Rectal smooth muscle tissue (tissue), 1 donor: ENCODE results near the gene OSBPL3.

Source experiments
- H3K27ac ChIP-seq: one replicate; pipeline ENCODE4 v1.7.0; 2013; ENCODE audit warnings: low read depth, low read length, inconsistent platforms
- H3K27me3 ChIP-seq: one replicate; pipeline ENCODE4 v1.7.0; 2013; ENCODE audit warnings: low read length; ENCODE audit not compliant: control insufficient read depth, insufficient read depth
- H3K36me3 ChIP-seq: one replicate; pipeline ENCODE4 v1.7.0; 2013; ENCODE audit warnings: low read length; ENCODE audit not compliant: control insufficient read depth, insufficient read depth
- H3K4me1 ChIP-seq: one replicate; pipeline ENCODE4 v1.7.0; 2013; ENCODE audit warnings: low read length; ENCODE audit not compliant: control insufficient read depth, insufficient read depth
- H3K4me3 ChIP-seq: one replicate; pipeline ENCODE4 v1.7.0; 2013; ENCODE audit warnings: low read length
- H3K9ac ChIP-seq: one replicate; pipeline ENCODE4 v1.7.0; 2013; ENCODE audit warnings: low read length

The OSBPL3 gene

DNA sequence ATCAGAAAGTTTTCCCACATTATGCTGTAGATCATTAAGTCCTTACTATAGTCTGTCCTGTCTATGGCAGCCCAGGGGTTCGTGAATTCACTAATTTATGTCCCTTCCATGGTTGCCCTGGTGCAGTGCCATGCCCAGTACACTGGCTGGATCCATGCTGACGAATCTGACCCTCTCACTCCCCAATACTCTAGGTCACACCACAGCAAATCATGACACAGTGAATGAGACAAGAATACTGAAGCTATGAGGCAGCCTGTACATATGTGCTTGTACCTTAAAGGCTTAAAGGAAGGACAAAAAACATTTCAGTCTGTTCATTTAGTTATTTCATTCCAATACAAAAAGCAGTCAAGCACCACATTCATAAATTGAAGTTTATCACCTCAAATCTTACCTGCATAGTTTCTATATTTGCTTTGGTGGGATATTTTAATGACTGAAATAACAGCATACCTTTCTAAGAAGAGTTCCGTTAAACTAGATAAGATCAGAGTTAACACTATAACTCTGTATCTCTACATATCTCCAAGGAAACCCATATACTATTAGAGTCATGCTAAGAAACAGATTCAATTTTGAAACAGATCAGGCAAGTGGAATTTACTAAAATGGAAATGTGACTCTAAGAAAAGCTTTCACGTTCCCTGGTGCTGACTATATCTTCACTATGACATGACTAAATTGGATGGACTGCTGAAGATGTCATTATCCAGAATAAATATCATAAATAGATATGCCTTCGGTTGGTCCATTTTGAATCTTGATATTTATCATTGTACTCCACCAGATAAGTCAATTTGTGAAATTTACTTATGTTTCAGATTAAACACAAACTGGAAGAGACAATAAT is 36.7 kb downstream of the OSBPL3 start:
- H3K36me3 ChIP-seq, result no peaks in the 10 kb centered on the region
- no peaks in the 10 kb centered on the region for H3K4me1 ChIP-seq
- no peak overlapping the region for H3K4me3 ChIP-seq
- H3K9ac ChIP-seq, result no peak overlapping the region
- H3K27ac ChIP-seq, result no peak overlapping the region
- no peaks in the 10 kb centered on the region for H3K27me3 ChIP-seq

- H3K4me1 ChIP-seq, result no peaks in the 10 kb centered on the region
- H3K27me3 ChIP-seq, result no peaks in the 10 kb centered on the region
- H3K4me3 ChIP-seq, result no peak overlapping the region
These were observed 37.8 kb downstream of the OSBPL3 start for GRCh38 chr7:24942226-24942625.

DNA sequence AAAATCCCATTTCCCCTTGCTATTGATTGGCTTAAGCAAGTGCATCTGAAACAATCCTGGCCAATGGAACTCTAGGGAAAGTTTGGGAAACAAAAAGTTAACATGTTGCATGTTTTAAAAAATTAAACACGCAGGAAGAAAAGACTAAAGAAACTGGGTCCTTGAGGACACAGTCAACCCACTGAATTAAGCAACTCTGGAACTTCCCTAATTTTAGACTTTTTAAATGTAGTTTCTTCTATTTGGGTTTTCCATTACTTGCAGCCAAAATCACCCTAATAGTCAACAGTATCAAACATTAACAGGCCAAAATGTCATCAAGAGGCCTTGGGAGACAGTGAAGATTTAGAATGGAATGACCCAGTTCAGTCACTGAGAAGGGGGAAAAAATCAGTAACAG is 40.6 kb downstream of the OSBPL3 start:
- Histone ChIP-seq H3K27me3 (no peaks in the 10 kb centered on the region), H3K36me3 (no peaks in the 10 kb centered on the region), H3K4me3 (no peak overlapping the region), H3K9ac (no peak overlapping the region), H3K4me1 (no peaks in the 10 kb centered on the region), H3K27ac (no peak overlapping the region)

More at GRCh38 chr7:24942226-24942625, 37.8 kb downstream of the OSBPL3 start:
- H3K36me3 ChIP-seq, result no peaks in the 10 kb centered on the region
- no peak overlapping the region for H3K27ac ChIP-seq
- no peak overlapping the region for H3K9ac ChIP-seq

DNA sequence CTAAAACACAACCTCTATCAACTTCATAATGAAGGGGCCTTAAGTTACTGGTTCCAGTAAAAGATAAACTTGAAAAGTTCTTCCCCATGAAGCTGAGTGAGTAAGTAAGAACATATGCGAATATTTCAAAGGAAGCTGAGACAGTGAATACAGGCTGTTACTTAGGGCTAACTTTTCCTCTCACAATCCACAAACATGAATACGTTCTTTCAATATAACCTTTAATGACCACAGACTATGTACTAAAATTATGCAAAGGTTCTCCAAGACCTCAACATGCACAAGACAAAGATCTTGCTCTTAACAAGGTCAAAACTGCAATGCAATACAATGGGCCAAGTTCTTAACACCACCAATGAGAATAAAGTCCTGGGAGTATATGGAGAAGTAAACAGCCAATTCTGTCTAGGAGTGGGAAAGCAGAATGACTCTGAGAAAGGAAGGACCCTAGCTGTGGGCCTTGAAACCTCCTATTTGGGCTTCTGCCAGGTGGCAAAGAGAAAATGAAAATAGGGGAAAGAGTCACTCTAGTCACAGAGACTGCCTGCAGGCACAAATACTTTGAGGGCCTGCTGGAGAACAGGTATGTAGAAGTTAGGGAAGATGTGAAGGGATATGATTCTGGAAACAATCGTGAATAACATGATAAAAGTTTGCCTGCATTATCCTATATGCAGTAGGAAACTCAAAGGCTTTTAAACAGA is 43.7 kb downstream of the OSBPL3 start:
- Histone ChIP-seq H3K4me1 (no peaks in the 10 kb centered on the region), H3K27ac (no peak overlapping the region), H3K9ac (no peak overlapping the region), H3K4me3 (no peak overlapping the region), H3K36me3 (no peaks in the 10 kb centered on the region), H3K27me3 (no peaks in the 10 kb centered on the region)

GRCh38 chr7:24933298-24933697 is 46.7 kb downstream of the OSBPL3 start:
- H3K4me1 ChIP-seq, result no peaks in the 10 kb centered on the region
- no peak overlapping the region for H3K4me3 ChIP-seq
- H3K27me3 ChIP-seq, result no peaks in the 10 kb centered on the region
- no peak overlapping the region for H3K9ac ChIP-seq
- no peaks in the 10 kb centered on the region for H3K36me3 ChIP-seq
- no peak overlapping the region for H3K27ac ChIP-seq

GRCh38 chr7:24932815-24933214 is 47.2 kb downstream of the OSBPL3 start:
- no peaks in the 10 kb centered on the region for H3K36me3 ChIP-seq
- no peaks in the 10 kb centered on the region for H3K4me1 ChIP-seq
- H3K9ac ChIP-seq, result no peak overlapping the region
- no peaks in the 10 kb centered on the region for H3K27me3 ChIP-seq
- H3K4me3 ChIP-seq, result no peak overlapping the region
- H3K27ac ChIP-seq, result no peak overlapping the region

DNA sequence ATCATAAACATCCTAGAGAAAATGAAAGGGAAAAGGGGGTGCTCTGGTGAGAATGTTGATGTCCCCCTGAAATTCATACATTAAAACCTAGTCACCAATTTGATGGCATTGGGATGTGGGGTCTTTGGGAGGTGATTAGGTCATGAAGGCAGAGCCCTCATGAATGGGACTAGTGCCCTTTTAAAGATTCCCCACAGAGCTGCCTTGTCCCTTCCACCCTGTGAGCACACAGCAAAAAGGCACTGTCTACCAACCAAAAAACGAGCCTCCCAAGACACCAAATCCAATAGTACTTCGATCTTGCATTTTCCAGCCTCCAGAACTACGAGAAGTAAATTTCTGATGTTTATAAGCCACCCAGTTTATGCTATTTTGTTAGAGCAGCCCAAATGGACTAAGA is 47.6 kb downstream of the OSBPL3 start:
- H3K27me3 ChIP-seq, result no peaks in the 10 kb centered on the region
- H3K4me3 ChIP-seq, result no peak overlapping the region
- H3K36me3 ChIP-seq, result no peaks in the 10 kb centered on the region
- no peaks in the 10 kb centered on the region for H3K4me1 ChIP-seq
- H3K9ac ChIP-seq, result no peak overlapping the region
- no peak overlapping the region for H3K27ac ChIP-seq

DNA sequence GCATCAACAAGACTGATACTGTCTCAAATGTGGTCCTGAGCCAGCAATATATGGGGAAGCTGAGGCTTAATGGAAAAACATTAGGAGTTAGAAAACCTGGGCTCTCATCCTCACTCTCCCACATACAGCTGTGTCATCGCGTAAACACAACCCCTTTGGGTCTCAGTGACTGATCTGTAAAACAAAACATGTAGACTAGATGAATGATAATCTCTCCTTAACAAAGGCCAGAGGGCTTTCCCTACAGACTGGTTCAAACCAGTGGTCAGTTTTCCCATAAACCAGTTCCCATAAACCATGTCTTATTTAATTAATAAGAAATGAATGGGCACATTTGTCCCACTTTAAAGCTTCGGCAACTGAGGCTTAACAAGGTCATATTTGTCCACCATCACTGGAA is 48.1 kb downstream of the OSBPL3 start:
- H3K27me3 ChIP-seq, result no peaks in the 10 kb centered on the region

DNA sequence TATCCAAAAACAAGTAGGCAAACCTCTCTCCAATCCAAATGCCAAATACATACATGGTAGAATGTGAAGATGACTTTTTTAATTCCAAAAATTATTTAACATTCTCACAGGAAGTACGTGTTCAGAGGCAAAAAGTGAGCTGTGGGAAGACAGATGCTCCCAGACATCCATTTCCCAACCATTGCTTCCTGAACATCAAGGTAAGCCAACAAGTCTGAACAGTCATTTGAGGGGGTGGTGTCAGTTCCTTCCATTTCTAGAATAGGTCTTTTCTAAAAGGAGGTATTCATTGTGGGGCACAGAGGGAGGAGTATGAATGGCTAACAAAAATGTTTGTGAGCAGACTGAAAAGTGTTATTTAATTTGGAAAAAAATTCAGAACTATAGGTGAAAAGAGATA is 49.1 kb downstream of the OSBPL3 start:
- H3K4me3 ChIP-seq, result no peak overlapping the region
- H3K36me3 ChIP-seq, result no peaks in the 10 kb centered on the region
- no peak overlapping the region for H3K9ac ChIP-seq
- no peak overlapping the region for H3K27ac ChIP-seq
- no peaks in the 10 kb centered on the region for H3K27me3 ChIP-seq
- no peaks in the 10 kb centered on the region for H3K4me1 ChIP-seq

More for the DNA sequence above, 48.1 kb downstream of the OSBPL3 start:
- no peak overlapping the region for H3K27ac ChIP-seq
- no peaks in the 10 kb centered on the region for H3K4me1 ChIP-seq
- no peak overlapping the region for H3K9ac ChIP-seq
- H3K36me3 ChIP-seq, result no peaks in the 10 kb centered on the region
- H3K4me3 ChIP-seq, result no peak overlapping the region

DNA sequence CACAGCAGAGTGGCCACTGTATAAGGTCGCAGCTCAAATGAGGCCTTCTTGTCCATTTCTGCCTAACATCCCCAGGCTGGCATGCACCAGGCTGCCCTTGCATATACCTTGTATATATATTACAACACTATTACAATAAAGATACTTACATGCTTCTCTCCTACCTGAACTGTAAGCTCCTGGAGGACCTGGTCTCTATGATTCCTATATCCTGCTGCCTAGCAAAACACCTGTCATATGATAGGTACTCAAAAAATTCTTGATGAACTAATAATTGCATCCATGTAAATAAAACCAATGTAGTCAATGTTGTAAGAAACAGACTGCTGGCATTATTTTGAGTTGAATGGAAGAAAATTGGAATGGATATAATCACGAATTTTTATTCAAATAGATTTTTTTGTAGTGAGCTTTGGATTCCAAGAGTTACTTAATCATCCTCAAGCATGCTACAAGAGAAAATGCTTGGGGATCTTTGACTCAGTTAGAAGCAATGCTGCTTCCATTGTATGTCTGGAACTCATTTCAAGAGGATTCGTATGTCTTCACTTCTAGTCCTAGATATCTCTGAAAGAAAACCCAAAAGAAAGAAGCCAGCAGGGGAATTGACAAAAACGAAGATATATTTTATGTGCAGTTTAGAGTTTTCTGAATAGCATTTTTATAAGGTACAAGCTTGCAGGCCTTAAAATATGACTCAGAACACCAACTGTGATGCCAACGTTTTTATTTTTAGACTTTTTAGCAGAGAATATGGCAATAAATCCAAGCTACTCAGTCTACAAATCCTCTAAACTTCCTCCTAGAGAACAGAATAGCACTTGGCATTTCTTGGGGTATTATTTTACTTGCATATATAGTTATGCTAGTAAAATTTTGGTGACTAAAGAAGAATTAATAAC is 53.1 kb downstream of the OSBPL3 start:
- H3K27ac ChIP-seq, result no peak overlapping the region
- no peaks in the 10 kb centered on the region for H3K36me3 ChIP-seq

DNA sequence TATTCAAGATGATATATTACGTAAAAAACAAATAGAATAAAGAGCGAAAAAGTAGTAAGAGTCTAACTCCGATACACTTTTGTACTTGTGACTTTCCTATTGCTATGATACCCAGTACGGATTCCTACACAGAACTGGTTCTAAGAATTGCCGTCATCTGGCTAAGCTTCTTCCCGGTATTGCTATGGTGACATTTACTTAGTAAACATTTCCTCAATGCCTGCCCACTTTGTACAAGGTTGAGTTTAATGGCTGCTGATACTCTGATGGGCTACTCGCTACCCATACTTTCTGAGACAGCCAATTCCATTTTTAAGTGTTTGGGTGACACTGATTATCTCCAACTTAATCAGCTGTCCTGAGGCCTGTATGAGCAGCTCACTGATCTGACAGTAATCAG is 55.6 kb downstream of the OSBPL3 start:
- Histone ChIP-seq H3K4me1 (peaks cover 3% of the 10 kb centered on the region), H3K27ac (peak overlapping the region; percentile 63), H3K27me3 (no peaks in the 10 kb centered on the region), H3K4me3 (no peak overlapping the region), H3K9ac (no peak overlapping the region), H3K36me3 (no peaks in the 10 kb centered on the region)

More for the DNA sequence above, 53.1 kb downstream of the OSBPL3 start:
- Histone ChIP-seq H3K4me3 (no peak overlapping the region), H3K9ac (no peak overlapping the region), H3K4me1 (peaks cover 3% of the 10 kb centered on the region), H3K27me3 (no peaks in the 10 kb centered on the region)

DNA sequence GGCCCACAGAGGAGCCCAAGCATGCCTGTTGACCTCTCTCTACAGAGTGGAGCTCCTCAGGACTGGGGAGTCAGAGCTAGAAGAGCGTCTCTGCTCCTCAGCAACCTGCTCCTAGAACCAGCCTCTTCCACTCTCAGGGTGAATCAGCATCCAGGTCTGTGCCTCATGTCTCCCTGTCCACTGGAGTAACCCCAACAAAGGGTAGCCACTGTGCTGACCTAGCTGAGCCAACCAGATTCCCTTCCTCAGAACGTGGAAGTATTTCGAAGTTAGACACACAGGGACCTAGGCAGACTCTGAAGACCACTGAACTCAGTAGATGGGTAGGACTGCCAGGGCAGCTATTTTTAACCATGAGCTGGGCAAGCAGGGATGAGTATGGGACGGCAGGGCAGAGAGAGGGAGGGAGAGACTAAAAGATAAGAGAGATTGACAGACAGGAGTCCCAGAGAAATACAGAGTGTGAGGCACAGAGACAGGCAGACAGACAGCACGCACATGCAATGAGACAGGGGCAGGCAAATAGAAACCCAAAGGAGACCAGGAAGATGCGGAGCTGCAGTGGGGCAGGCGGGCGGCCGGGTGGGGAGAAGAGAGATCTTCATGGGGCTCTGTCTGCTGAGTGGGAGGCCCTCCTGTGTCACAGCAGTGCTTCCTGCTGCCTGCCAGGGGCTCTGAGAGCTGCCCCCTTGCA is 56.7 kb downstream of the OSBPL3 start:
- no peak overlapping the region for H3K9ac ChIP-seq
- no peaks in the 10 kb centered on the region for H3K36me3 ChIP-seq
- H3K27ac ChIP-seq, result no peak overlapping the region
- peaks cover 3% of the 10 kb centered on the region for H3K4me1 ChIP-seq
- H3K27me3 ChIP-seq, result no peaks in the 10 kb centered on the region
- H3K4me3 ChIP-seq, result no peak overlapping the region
